Measurements from ENCODE around the gene CDCP1.

DNA sequence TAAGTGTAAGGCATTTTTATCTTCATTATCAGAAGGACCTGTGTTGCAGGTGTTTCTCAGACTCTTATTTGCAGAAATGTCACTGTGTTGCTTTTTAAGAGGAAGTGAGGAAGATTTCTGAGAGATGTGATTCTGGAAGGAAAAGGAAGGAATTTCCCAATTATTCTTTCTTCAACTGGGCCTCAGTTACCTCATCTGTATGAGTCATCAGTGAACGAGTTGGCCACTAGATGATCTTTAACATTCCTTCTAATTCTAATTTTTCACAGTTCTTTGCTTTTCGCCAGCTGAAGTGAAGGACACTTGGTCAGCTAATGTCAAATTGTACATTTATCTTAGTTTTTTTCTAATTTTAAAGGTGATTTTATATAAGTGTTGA lies 91.2 kb downstream of the CDCP1 start:
- TF ChIP-seq, protein P1, sequence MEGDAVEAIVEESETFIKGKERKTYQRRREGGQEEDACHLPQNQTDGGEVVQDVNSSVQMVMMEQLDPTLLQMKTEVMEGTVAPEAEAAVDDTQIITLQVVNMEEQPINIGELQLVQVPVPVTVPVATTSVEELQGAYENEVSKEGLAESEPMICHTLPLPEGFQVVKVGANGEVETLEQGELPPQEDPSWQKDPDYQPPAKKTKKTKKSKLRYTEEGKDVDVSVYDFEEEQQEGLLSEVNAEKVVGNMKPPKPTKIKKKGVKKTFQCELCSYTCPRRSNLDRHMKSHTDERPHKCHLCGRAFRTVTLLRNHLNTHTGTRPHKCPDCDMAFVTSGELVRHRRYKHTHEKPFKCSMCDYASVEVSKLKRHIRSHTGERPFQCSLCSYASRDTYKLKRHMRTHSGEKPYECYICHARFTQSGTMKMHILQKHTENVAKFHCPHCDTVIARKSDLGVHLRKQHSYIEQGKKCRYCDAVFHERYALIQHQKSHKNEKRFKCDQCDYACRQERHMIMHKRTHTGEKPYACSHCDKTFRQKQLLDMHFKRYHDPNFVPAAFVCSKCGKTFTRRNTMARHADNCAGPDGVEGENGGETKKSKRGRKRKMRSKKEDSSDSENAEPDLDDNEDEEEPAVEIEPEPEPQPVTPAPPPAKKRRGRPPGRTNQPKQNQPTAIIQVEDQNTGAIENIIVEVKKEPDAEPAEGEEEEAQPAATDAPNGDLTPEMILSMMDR (IDR thresholded peaks at IDR 0.05) = no peak
- TF ChIP-seq POLR2A (IDR thresholded peaks at IDR 0.05) = no peak
